PC-9 (cell line): ENCODE data around the gene ZP1. TPM values are rescaled to one million over a fixed set of nuclear protein-coding genes. Genes with fewer than 3 reads are reported as not detected.

Experiments
- BruUV-seq: library from RNA; stranded (reverse); fragments of 400-500 nt; replicated peaks from 2 replicates; lab custom pipeline; 2021; lab: Mats Ljungman, UMichigan
- CTCF ChIA-PET: fragments of 300-600 bp; sonication (Branson Sonifier 250); formaldehyde crosslinking; loops from one replicate; lab custom pipeline; 2022; ENCODE audit warnings: antibody characterized with exemption; lab: Charles Lee
- POLR2A ChIA-PET: fragments of 300-600 bp; sonication (Branson Sonifier 250); formaldehyde crosslinking; loops from one replicate; lab custom pipeline; 2022; ENCODE audit warnings: antibody characterized with exemption; ENCODE audit not compliant: unreplicated experiment; lab: Charles Lee
- DNase-seq, 2 experiments: peaks; one replicate each; pipeline versions ENCODE4 v3.0.0 to v3.0.0-alpha.2; 2015 to 2022; ENCODE audit warnings: mixed read lengths in 1 of 2
- H2AFZ ChIP-seq: fragments of 200-600 bp; sonication (generic); 2 replicates; pipeline ENCODE4 v1.8.1; 2017; ENCODE audit warnings: antibody characterized with exemption
- H3F3A ChIP-seq: fragments of 200-600 bp; sonication (generic); 2 replicates; pipeline ENCODE4 v1.8.1; 2017; ENCODE audit warnings: antibody characterized with exemption, mild to moderate bottlenecking, low read depth; ENCODE audit not compliant: insufficient read depth
- H3K27ac ChIP-seq: fragments of 200-600 bp; sonication (generic); 2 replicates; pipeline ENCODE4 v1.6.1; 2016; ENCODE audit warnings: mixed run types
- H3K27me3 ChIP-seq: fragments of 200-600 bp; sonication (generic); 2 replicates; pipeline ENCODE4 v1.6.1; 2016; ENCODE audit warnings: low read depth, mixed run types; ENCODE audit not compliant: insufficient read depth
- H3K36me3 ChIP-seq: fragments of 200-600 bp; sonication (generic); 2 replicates; pipeline ENCODE4 v1.6.1; 2016; ENCODE audit warnings: low read depth, mixed run types
- H3K4me1 ChIP-seq: fragments of 200-600 bp; sonication (generic); replicated peaks from 2 replicates; pipeline ENCODE4 v1.6.1; 2016; ENCODE audit warnings: mixed run types; ENCODE audit not compliant: insufficient read depth
- H3K4me2 ChIP-seq: fragments of 200-600 bp; sonication (generic); 2 replicates; pipeline ENCODE4 v1.6.1; 2017; ENCODE audit warnings: mixed run types
- H3K4me3 ChIP-seq: fragments of 200-600 bp; sonication (generic); 2 replicates; pipeline ENCODE4 v1.6.1; 2016; ENCODE audit warnings: mixed run types
- H3K79me2 ChIP-seq: fragments of 200-600 bp; sonication (generic); 2 replicates; pipeline ENCODE4 v1.6.1; 2017; ENCODE audit warnings: low read depth, mixed run types
- H3K9me2 ChIP-seq: fragments of 200-600 bp; sonication (generic); 2 replicates; pipeline ENCODE4 v1.8.1; 2017; ENCODE audit warnings: mild to moderate bottlenecking; ENCODE audit not compliant: insufficient read depth
- H3K9me3 ChIP-seq: fragments of 200-600 bp; sonication (generic); 2 replicates; pipeline ENCODE4 v1.8.1; 2016; ENCODE audit warnings: low read depth; ENCODE audit not compliant: insufficient read depth
- H4K20me1 ChIP-seq: fragments of 200-600 bp; sonication (generic); 2 replicates; pipeline ENCODE4 v1.8.1; 2017; ENCODE audit not compliant: insufficient read depth
- EZH2 ChIP-seq: fragments of 200-600 bp; sonication (generic); IDR thresholded peaks from 2 replicates; pipeline ENCODE4 v1.8.0; 2017; ENCODE audit warnings: antibody characterized with exemption, low read depth
- intact Hi-C: fragments of 100-400 bp; cut with micrococcal nuclease; formaldehyde crosslinking; loops from one replicate; pipeline ENCODE4 v1.10.0; 2022; ENCODE audit not compliant: unreplicated experiment
- total RNA-seq: library from RNA; stranded (reverse); gene quantifications from 2 replicates; pipeline ENCODE4 v1.2.3, GENCODE V29; 2021
- TF ChIP-seq, protein P1 (sequence below): fragments of 200-600 bp; sonication (generic); conservative IDR thresholded peaks from 2 replicates; pipeline ENCODE4 v1.6.1; 2017; ENCODE audit warnings: mixed run types, antibody characterized with exemption, mild to moderate bottlenecking, moderate library complexity

Gene ZP1
- total RNA-seq, 1 experiment from 2014 or later, result not detected

- H3K9me2 ChIP-seq, result no peaks in the 10 kb centered on the region
- no peak overlapping the region for H2AFZ ChIP-seq
- CTCF ChIA-PET, result no interaction called here
- H3K4me3 ChIP-seq, result no peak overlapping the region
- POLR2A ChIA-PET, result no interaction called here
- H3K27me3 ChIP-seq, result peaks cover 5% of the 10 kb centered on the region; the same call in 1 of the 2 replicates
- no peaks in the 10 kb centered on the region for H3K9me3 ChIP-seq
- intact Hi-C loops, result no loop called here
- no peaks in the 10 kb centered on the region for H3K79me2 ChIP-seq
- BruUV-seq, result no TSS peak
- no peaks in the 10 kb centered on the region for H3K36me3 ChIP-seq
- H4K20me1 ChIP-seq, result no peaks in the 10 kb centered on the region
- no peak overlapping the region for H3K27ac ChIP-seq
- H3K4me2 ChIP-seq, result no peak overlapping the region
- no peaks in the 10 kb centered on the region for H3F3A ChIP-seq
- no peak for DNase-seq
- TF ChIP-seq, protein P1, sequence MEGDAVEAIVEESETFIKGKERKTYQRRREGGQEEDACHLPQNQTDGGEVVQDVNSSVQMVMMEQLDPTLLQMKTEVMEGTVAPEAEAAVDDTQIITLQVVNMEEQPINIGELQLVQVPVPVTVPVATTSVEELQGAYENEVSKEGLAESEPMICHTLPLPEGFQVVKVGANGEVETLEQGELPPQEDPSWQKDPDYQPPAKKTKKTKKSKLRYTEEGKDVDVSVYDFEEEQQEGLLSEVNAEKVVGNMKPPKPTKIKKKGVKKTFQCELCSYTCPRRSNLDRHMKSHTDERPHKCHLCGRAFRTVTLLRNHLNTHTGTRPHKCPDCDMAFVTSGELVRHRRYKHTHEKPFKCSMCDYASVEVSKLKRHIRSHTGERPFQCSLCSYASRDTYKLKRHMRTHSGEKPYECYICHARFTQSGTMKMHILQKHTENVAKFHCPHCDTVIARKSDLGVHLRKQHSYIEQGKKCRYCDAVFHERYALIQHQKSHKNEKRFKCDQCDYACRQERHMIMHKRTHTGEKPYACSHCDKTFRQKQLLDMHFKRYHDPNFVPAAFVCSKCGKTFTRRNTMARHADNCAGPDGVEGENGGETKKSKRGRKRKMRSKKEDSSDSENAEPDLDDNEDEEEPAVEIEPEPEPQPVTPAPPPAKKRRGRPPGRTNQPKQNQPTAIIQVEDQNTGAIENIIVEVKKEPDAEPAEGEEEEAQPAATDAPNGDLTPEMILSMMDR, result no peak
- H3K4me1 ChIP-seq, result 0 out of 2 replicates have a peak, but pooled peaks cover 6% of the 10 kb centered on the region
Observed at GRCh38 chr11:60862171-60862570, 5.2 kb upstream of the ZP1 start.

DNA sequence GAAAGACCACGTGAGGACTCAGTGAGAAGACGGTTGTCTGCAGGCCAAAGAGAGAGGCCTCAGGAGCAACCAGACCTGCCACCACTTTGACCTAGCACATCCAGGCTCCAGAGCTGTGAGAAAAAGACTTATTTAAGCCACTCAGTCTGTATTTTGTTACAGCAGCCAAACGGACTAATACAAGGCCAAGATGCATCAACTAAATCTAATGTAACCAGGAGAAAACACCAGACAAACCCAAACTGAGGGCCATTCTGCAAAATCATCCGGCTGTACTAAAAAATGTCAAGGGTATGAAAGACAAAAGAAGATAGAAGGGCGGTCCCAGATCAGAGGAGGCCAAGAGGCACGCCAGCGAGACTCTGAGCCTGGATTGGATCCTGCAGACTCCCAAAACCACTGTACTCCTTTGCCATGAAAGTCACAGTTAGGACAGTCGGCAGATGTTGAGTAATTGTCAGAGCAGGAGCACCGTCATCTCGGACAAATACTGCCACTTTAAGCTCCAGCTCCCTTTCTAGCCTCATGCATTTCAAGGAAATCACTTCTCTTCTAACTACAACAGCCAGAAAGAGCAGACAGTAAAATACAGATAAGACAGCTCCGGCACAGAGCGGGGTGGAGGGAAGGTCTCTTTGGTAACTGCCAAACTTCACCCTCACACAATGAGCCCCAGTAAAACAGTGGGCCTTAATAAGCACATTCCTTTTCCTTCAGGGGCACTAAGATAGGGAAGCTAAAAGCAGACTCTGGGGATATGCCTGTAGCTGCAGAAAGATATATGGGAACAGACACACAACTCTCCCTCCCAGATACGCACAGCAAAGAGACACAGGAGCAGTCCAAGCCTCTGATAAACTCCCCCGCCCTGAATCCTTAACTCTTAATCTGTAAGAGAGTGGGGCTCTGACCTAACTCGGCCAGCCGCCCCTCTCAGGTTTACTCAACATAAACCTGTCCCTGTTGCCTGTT is 3.5 kb upstream of the ZP1 start:
- intact Hi-C loops, result no loop called here
- Histone ChIP-seq H3F3A (no peaks in the 10 kb centered on the region), H3K27me3 (peaks cover 5% of the 10 kb centered on the region; the same call in 1 of the 2 replicates), H3K27ac (no peak overlapping the region), H4K20me1 (no peaks in the 10 kb centered on the region), H3K36me3 (no peaks in the 10 kb centered on the region), H3K9me3 (no peaks in the 10 kb centered on the region), H3K79me2 (no peaks in the 10 kb centered on the region), H3K4me1 (0 out of 2 replicates have a peak, but pooled peaks cover 6% of the 10 kb centered on the region), H2AFZ (no peak overlapping the region), H3K4me3 (no peak overlapping the region), H3K9me2 (no peaks in the 10 kb centered on the region), H3K4me2 (no peak overlapping the region)
- TF ChIP-seq EZH2, result no peak
- POLR2A ChIA-PET, result no interaction called here
- BruUV-seq, result no TSS peak
- CTCF ChIA-PET, result no interaction called here
- DNase-seq, result no peak

DNA sequence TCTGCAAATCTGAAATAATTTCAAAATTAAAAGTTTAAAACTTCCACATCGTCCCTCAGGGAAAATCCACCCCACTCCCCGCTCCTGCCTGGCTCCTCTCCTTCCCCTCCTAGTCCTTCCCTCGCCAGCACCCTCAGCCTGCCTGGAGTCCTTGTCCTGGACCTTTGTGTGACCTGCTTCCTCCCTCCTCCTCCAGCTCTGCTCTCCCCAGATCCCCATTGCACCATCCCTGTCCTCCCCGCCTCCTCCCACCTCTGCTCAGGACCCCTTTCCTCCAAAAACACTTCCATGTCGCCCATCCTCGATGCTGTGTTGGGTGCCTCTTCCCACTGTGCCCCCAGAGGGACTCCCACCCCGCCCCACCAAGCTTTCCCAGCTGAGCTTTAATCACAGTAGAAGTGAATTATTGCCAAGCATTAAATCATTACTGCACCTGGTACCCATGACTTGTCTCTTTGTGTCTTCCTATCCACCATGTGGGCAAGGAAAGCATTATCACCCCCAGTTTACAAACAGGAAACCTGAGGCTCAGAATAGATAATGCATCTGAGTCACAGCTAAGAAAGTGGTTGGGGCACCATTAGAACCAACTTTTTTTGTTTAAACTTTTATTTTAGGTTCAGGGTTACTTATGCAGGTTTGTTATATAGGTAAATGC is 2.4 kb upstream of the ZP1 start:
- Histone ChIP-seq H3K79me2 (no peaks in the 10 kb centered on the region), H3K9me3 (no peaks in the 10 kb centered on the region), H3K27me3 (peaks cover 5% of the 10 kb centered on the region; the same call in 1 of the 2 replicates), H3F3A (no peaks in the 10 kb centered on the region), H3K4me2 (no peak overlapping the region), H3K4me3 (no peak overlapping the region), H4K20me1 (no peaks in the 10 kb centered on the region), H2AFZ (no peak overlapping the region), H3K27ac (no peak overlapping the region), H3K36me3 (no peaks in the 10 kb centered on the region), H3K4me1 (0 out of 2 replicates have a peak, but pooled peaks cover 6% of the 10 kb centered on the region), H3K9me2 (no peaks in the 10 kb centered on the region)
- POLR2A ChIA-PET, result no interaction called here
- no peak for TF ChIP-seq EZH2
- TF ChIP-seq, protein P1, result no peak
- no TSS peak for BruUV-seq
- DNase-seq, result no peak
- intact Hi-C loops, result no loop called here
- CTCF ChIA-PET, result no interaction called here
